Erythroblast (primary cell): ENCODE results near the gene NTM.

Source experiments
- GATA1 ChIP-seq: IDR thresholded peaks from 2 replicates; pipeline ENCODE4 v1.6.1; 2011; ENCODE audit warnings: low read depth, mild to moderate bottlenecking, control low read depth, low read length, moderate library complexity
- POLR2A ChIP-seq: IDR thresholded peaks from 2 replicates; pipeline ENCODE4 v1.6.1; 2011; ENCODE audit warnings: mild to moderate bottlenecking, low read length

DNA sequence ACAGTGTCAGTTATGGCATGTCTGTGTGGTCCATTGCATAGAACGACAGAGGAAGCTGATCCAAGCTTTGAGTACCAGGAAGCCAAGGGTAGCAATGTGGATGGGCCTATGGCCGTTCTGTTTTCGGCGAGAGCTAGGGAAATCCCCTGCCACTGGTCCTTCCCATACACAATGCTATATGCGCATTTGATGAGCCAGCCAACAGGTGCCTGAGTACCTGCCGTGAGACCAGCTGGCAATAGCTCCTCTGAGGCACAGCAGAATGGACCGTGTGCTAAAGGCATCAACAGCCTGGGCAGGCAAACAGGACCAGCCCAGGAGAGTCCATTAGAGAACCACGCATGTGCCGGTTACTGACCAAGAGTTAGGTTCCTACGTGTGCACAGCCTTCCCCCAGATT, 753.0 kb downstream of the NTM start:
- TF ChIP-seq POLR2A (no peak), GATA1 (no peak)
